ENCODE measurements around the gene NCK2. TPM values are rescaled to one million over a fixed set of nuclear protein-coding genes. Genes with fewer than 3 reads are reported as not detected.

NCK2 gene
- total RNA-seq, 2 experiments from 2014 or later, result 84.7 to 87.5 TPM

DNA sequence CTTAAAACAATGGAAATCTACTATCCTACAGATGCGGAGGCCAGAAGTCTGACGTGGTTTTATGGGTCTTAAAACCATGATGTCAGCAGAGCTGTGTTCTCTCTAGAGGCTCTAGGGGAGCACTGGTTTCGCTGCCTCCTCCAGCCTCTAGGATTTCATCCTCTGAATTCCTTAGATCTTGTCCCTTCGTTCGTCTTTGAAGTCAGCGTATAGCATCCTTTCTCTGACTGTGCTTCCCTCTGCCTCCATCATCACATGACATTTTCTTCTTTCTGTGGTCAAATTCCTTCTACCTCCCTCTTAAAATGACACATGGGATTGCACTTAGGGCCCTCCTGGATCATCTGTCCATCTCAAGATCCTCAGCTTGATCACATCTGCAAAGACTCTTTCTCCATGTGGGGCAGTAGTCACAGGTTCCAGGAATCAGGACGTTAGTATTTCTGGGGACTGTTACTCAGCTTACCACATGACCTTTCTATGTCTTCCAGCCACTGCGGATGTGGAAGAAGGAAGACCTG is 22.7 kb upstream of the NCK2 start:
- POLR2A ChIA-PET, result no interaction called here
- Mint-ChIP-seq H3K4me1 (peaks cover 7% of the 10 kb centered on the region), H3K4me3 (no peak overlapping the region), H3K27ac (peak overlapping the region; percentile 3), H3K36me3 (ENCODE audit: low read depth) (peaks cover 1% of the 10 kb centered on the region), H3K27me3 (no peaks in the 10 kb centered on the region), H3K9me3 (ENCODE audit: low read depth) (peaks cover 4% of the 10 kb centered on the region)
- ATAC-seq (peak; percentile 57), DNase-seq (no peak)
- intact Hi-C loops (cut with DNase I, micrococcal nuclease), result no loop called here
- CTCF ChIA-PET, result interaction anchor here (0.6 to 1.5 kb wide), 2 partner anchors 11 to 13 kb away, joined by 3 to 5 read pairs; no protein-coding TSS in a partner anchor

DNA sequence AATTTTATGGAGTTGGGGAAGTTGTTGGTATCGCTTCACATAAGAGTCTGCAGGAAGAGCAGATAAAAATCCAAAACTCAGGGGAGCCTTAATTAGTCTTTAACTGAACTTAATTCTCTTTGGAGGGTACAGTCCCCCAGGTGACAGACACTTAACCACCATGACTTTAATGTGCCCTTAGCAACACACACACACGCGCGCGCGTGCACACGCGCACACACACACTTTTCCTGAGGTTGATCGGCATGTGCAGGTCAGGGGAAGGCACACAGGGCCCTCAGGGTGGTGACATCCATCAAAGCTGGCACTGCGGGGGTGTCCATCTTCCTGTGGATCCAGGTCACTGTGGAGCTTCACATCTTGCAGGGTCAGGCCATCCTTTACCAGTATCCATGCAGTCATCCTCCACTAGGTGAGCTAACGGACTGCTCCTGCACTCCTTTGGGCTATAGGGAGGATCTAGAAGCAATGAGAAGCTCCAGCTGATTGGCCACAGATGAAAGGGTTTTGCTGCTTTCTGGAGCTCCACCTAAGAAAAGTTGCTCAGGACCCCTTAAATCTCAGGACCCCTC is 21.9 kb upstream of the NCK2 start:
- H3K27me3 Mint-ChIP-seq, result no peaks in the 10 kb centered on the region
- peaks cover 1% of the 10 kb centered on the region for H3K36me3 Mint-ChIP-seq (ENCODE audit: low read depth)
- no peak overlapping the region for H3K4me3 Mint-ChIP-seq
- no peak for DNase-seq
- intact Hi-C loops (cut with DNase I, micrococcal nuclease), result no loop called here
- ChIA-PET POLR2A (no interaction called here), CTCF (interaction anchor here (1.5 kb wide), 1 partner anchor 11 kb away, joined by 5 read pairs; no protein-coding TSS in a partner anchor)
- peaks cover 7% of the 10 kb centered on the region for H3K4me1 Mint-ChIP-seq
- peaks cover 8% of the 10 kb centered on the region for H3K9me3 Mint-ChIP-seq (ENCODE audit: low read depth)
- no peak overlapping the region for H3K27ac Mint-ChIP-seq
- no peak for ATAC-seq

DNA sequence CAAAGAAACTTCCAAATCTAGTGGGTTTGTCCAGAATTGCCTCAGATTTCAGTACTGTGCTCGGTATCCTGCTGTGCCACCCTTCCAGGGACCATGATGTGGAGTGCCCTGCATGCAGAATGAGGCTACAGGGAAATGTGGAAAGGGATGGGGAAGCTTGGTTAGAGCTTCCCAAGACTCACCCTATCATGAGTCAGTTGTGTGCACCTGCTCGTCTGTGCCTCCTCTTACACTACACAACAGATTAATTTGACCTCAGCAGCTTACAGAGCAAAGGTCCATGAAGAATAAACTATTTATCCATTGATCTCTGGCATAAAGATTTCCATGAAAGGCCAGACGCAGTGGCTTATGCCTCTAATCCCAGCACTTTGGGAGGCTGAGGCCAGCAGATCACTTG is 21.3 kb upstream of the NCK2 start:
- ATAC-seq (no peak), DNase-seq (no peak)
- Mint-ChIP-seq H3K9me3 (ENCODE audit: low read depth) (peaks cover 8% of the 10 kb centered on the region), H3K27me3 (no peaks in the 10 kb centered on the region), H3K27ac (no peak overlapping the region), H3K4me3 (no peak overlapping the region), H3K4me1 (peaks cover 7% of the 10 kb centered on the region), H3K36me3 (ENCODE audit: low read depth) (peaks cover 1% of the 10 kb centered on the region)
- intact Hi-C loops (cut with DNase I, micrococcal nuclease), result no loop called here
- CTCF ChIA-PET, result no interaction called here
- POLR2A ChIA-PET, result no interaction called here

GRCh38 chr2:105725388-105725787 is 19.3 kb upstream of the NCK2 start:
- ChIA-PET POLR2A (no interaction called here), CTCF (no interaction called here)
- DNase-seq (no peak), ATAC-seq (no peak)
- intact Hi-C loops (cut with DNase I, micrococcal nuclease), result no loop called here
- no peak overlapping the region for H3K27ac Mint-ChIP-seq
- H3K9me3 Mint-ChIP-seq (ENCODE audit: low read depth), result peaks cover 9% of the 10 kb centered on the region
- peaks cover 1% of the 10 kb centered on the region for H3K36me3 Mint-ChIP-seq (ENCODE audit: low read depth)
- no peaks in the 10 kb centered on the region for H3K27me3 Mint-ChIP-seq
- H3K4me1 Mint-ChIP-seq, result peaks cover 7% of the 10 kb centered on the region
- H3K4me3 Mint-ChIP-seq, result no peak overlapping the region

DNA sequence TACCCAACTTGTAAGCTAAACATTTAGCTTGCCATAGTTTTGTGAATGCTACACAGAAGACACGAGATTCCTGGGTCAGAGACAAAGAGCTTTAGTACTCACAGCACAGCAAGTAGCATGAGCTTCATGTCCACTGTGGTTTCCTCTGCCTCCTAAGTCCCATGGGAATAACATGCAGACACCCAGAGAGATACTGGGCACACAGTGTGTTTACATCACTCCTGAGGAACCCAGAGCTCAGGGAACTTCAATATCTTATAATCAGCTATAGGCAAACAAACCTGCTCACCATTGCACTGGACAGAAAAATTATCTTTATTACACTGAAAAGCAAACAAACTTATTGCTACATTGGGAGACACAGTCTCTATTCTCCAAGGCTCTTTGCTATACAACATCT is 14.5 kb upstream of the NCK2 start:
- peaks cover 1% of the 10 kb centered on the region for H3K36me3 Mint-ChIP-seq (ENCODE audit: low read depth)
- H3K27ac Mint-ChIP-seq, result no peak overlapping the region
- no peaks in the 10 kb centered on the region for H3K27me3 Mint-ChIP-seq
- peaks cover 9% of the 10 kb centered on the region for H3K9me3 Mint-ChIP-seq (ENCODE audit: low read depth)
- H3K4me3 Mint-ChIP-seq, result no peak overlapping the region
- H3K4me1 Mint-ChIP-seq, result peaks cover 19% of the 10 kb centered on the region
- ChIA-PET POLR2A (no interaction called here), CTCF (interaction anchor here (0.7 to 1.5 kb wide), 2 partner anchors 11 to 154 kb away, joined by 3 to 4 read pairs; no protein-coding TSS in a partner anchor)
- DNase-seq (no peak), ATAC-seq (no peak)
- intact Hi-C loops (cut with DNase I, micrococcal nuclease), result loop anchor here in 1 of 2 experiments (10.0 kb wide), 1 partner anchor 55 kb away; no protein-coding TSS in a partner anchor

- CTCF ChIA-PET, result interaction anchor here (0.7 to 1.2 kb wide), 2 partner anchors 50 to 143 kb away, joined by 3 read pairs; no protein-coding TSS in a partner anchor
- Mint-ChIP-seq H3K4me3 (no peak overlapping the region), H3K36me3 (ENCODE audit: low read depth) (peaks cover 1% of the 10 kb centered on the region), H3K27ac (no peak overlapping the region), H3K9me3 (ENCODE audit: low read depth) (peaks cover 9% of the 10 kb centered on the region), H3K4me1 (peaks cover 26% of the 10 kb centered on the region), H3K27me3 (no peaks in the 10 kb centered on the region)
- intact Hi-C loops (cut with DNase I, micrococcal nuclease), result loop anchor here in 1 of 2 experiments (10.0 kb wide), 1 partner anchor 57 kb away; no protein-coding TSS in a partner anchor
- POLR2A ChIA-PET, result no interaction called here
- ATAC-seq (no peak), DNase-seq (no peak)
Measured at GRCh38 chr2:105731511-105731910, 13.2 kb upstream of the NCK2 start.

GRCh38 chr2:105732101-105732500 is 12.6 kb upstream of the NCK2 start:
- Mint-ChIP-seq H3K4me1 (peaks cover 28% of the 10 kb centered on the region), H3K27me3 (no peaks in the 10 kb centered on the region), H3K4me3 (no peak overlapping the region)

DNA sequence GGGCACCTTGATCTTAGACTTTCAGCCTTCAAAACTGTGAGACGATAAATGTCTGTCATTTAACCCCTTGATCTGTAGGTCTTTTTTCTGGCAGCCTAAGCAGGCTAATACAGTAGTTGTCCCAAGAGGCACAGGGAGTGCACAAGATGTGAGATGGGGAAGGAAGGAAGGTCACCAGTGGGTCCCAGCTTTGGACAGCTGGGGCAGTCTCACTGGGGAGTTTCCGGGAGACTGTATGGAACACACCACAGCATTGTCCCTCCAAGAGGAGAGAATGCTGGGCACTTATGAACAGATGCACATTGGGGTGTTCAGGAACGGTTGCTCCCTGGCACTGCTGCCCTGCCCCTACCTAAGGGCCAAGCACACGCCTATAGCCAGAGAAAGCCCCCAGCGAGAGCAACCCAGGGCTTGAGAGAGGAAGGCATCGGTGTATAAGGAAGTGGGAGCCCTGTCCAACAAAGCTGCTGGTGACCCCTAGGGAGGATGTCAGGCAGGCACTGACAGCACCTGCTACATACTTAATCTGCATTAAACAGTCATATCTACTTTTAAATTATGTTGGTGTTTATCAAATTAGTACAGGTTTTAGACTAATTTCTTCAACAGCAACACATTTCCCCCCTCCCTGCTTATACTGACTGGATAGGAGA is 11.6 kb upstream of the NCK2 start:
- peaks cover 2% of the 10 kb centered on the region for H3K9me3 Mint-ChIP-seq (ENCODE audit: low read depth)
- intact Hi-C loops (cut with DNase I, micrococcal nuclease), result loop anchor here in 1 of 2 experiments (10.0 kb wide), 1 partner anchor 58 kb away; no protein-coding TSS in a partner anchor
- no peak overlapping the region for H3K4me3 Mint-ChIP-seq
- no peak for ATAC-seq
- H3K36me3 Mint-ChIP-seq (ENCODE audit: low read depth), result no peaks in the 10 kb centered on the region
- ChIA-PET CTCF (no interaction called here), POLR2A (no interaction called here)
- H3K27ac Mint-ChIP-seq, result no peak overlapping the region
- no peak for DNase-seq
- peaks cover 35% of the 10 kb centered on the region for H3K4me1 Mint-ChIP-seq
- H3K27me3 Mint-ChIP-seq, result no peaks in the 10 kb centered on the region

More at GRCh38 chr2:105732101-105732500, 12.6 kb upstream of the NCK2 start:
- intact Hi-C loops (cut with DNase I, micrococcal nuclease), result loop anchor here in 1 of 2 experiments (10.0 kb wide), 1 partner anchor 57 kb away; no protein-coding TSS in a partner anchor
- no peak overlapping the region for H3K27ac Mint-ChIP-seq
- DNase-seq, result no peak
- H3K9me3 Mint-ChIP-seq (ENCODE audit: low read depth), result peaks cover 4% of the 10 kb centered on the region
- ChIA-PET POLR2A (no interaction called here), CTCF (interaction anchor here (1.2 kb wide), 1 partner anchor 142 kb away, joined by 3 read pairs; no protein-coding TSS in a partner anchor)
- H3K36me3 Mint-ChIP-seq (ENCODE audit: low read depth), result no peaks in the 10 kb centered on the region
- ATAC-seq, result no peak

DNA sequence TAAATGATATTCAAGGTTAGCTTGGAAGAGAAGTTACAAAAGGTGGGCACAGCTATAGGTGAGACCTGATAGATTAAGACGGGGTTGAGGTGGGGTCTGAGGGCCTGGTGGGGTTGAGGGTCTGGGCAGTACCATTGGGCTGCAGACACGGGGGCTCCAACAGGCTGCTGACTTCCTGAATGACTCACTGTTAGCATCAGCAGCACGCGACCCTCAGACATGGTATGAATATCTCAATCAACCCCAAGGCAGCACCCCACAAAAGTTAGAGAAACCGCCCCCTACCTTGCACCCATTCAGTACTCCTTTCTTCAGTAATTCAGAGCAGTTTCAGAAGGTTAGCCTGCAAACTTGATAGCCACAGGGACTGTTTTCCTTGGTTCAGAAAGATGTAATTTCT is 10.8 kb upstream of the NCK2 start:
- peaks cover 2% of the 10 kb centered on the region for H3K9me3 Mint-ChIP-seq (ENCODE audit: low read depth)
- no peaks in the 10 kb centered on the region for H3K36me3 Mint-ChIP-seq (ENCODE audit: low read depth)
- ChIA-PET POLR2A (interaction anchor here (0.6 kb wide), 1 partner anchor 20 kb away, joined by 7 read pairs; no protein-coding TSS in a partner anchor), CTCF (no interaction called here)
- DNase-seq, result no peak
- no peak overlapping the region for H3K4me3 Mint-ChIP-seq
- ATAC-seq, result no peak
- H3K4me1 Mint-ChIP-seq, result peaks cover 41% of the 10 kb centered on the region
- no peaks in the 10 kb centered on the region for H3K27me3 Mint-ChIP-seq
- no peak overlapping the region for H3K27ac Mint-ChIP-seq
- intact Hi-C loops (cut with DNase I, micrococcal nuclease), result loop anchor here in 1 of 2 experiments (10.0 kb wide), 1 partner anchor 59 kb away; no protein-coding TSS in a partner anchor

DNA sequence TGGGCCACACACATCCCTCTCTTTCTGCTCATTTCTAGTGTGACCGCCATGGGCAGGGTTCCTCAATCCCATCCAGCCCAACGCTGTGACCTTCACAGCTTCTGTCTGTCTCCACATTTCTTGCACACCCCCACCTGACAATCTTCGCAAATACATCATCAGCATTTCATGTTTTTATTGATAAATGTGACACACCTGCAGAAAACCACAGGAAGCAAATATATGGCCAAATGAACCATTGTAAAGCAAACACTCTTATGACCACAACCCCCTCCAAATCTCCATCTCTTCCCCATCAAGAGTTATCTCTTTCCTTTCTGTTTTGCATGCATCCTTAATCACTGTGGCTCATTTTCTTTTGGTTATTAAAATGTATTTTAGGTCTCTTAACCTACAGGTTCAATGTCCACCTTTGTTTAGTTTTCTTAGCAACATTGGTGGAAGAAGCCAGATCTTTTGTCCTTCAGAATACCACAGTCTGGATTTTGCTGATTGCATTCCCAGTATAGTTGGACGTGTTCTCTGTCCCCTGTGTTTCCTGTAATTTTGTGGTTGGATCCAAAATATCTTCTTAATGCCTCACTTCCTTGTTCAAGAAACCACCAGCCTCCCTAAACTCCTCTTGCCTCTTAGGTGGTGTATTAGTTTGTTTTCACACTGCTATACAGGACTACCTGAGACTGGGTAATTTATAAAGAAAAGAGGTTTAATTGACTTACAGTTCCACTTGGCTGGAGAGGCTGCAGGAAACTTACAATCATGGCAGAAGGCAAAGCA is 9.8 kb upstream of the NCK2 start:
- Mint-ChIP-seq H3K4me3 (no peak overlapping the region), H3K27ac (no peak overlapping the region), H3K36me3 (ENCODE audit: low read depth) (no peaks in the 10 kb centered on the region), H3K27me3 (no peaks in the 10 kb centered on the region), H3K9me3 (ENCODE audit: low read depth) (peaks cover 2% of the 10 kb centered on the region), H3K4me1 (peaks cover 52% of the 10 kb centered on the region)
- ChIA-PET CTCF (no interaction called here), POLR2A (no interaction called here)
- DNase-seq (no peak), ATAC-seq (no peak)
- intact Hi-C loops (cut with DNase I, micrococcal nuclease), result loop anchor here (5.0 to 10.0 kb wide), 5 partner anchors 58 to 338 kb away; partner anchors contain the start of gene FHL2 (in 1 of the 2)

DNA sequence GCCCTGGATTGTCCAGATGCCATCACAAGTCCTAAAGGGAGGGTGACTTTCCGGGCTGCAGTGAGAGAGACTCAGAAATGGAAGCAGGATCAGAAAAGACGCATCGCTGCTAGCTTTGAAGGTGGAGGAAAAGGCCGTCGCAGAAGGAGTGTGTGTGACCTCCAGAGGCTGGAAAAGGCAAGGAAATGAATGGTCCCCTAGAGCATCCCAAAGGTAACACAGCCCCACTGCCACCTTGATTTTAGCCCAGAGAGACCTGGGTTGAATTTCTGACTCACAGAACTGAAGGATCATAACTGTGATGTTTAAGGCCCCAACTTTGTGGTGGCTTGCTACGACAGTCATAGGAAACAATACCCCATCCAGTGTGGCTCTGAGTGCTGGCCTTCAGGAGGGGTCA is 8.6 kb upstream of the NCK2 start:
- Mint-ChIP-seq H3K36me3 (ENCODE audit: low read depth) (peaks cover 2% of the 10 kb centered on the region), H3K9me3 (ENCODE audit: low read depth) (no peaks in the 10 kb centered on the region), H3K27ac (no peak overlapping the region), H3K27me3 (no peaks in the 10 kb centered on the region), H3K4me3 (no peak overlapping the region), H3K4me1 (peaks cover 64% of the 10 kb centered on the region)
- ATAC-seq, result no peak
- no peak for DNase-seq
- intact Hi-C loops (cut with DNase I, micrococcal nuclease), result loop anchor here (5.0 to 10.0 kb wide), 5 partner anchors 59 to 339 kb away; partner anchors contain the start of gene FHL2 (in 1 of the 2)
- ChIA-PET CTCF (interaction anchor here (0.6 kb wide), 1 partner anchor 80 kb away, joined by 3 read pairs; no protein-coding TSS in a partner anchor), POLR2A (no interaction called here)

Measured in activated CD4-positive, alpha-beta T cell treated with anti-CD3 and anti-CD28 coated beads for 36 hours (primary cell).